Right cardiac atrium (tissue), 5 donors: ENCODE measurements around the gene IDS. TPM values are rescaled to one million over a fixed set of nuclear protein-coding genes. Genes with fewer than 3 reads are reported as not detected.
"Not testable (repeated sequence)": the region's sequence is repeated elsewhere in the genome, so short reads cannot be mapped to it uniquely, and the experiment has no call there.

ENCODE experiments used
- ATAC-seq, 2 donors: fragments of 200-7000 bp; cut with Tn5 transposase; one replicate each; pipeline versions ENCODE4 v1.8.0 to v1.9.1; 2020; ENCODE audit warnings: moderate library complexity in 2 of 2, mild to moderate bottlenecking in 1 of 2
- DNase-seq, 3 donors: peaks; one replicate each; pipeline ENCODE4 v3.0.0-alpha.2; 2020
- H3K27ac ChIP-seq: one replicate; pipeline ENCODE4 v1.5.1; 2013; ENCODE audit warnings: mild to moderate bottlenecking, low read length, control low read depth, moderate library complexity
- H3K27me3 ChIP-seq: one replicate; pipeline ENCODE4 v1.6.1; 2013; ENCODE audit not compliant: control insufficient read depth, insufficient read depth
- H3K4me1 ChIP-seq: one replicate; pipeline ENCODE4 v1.6.1; 2013; ENCODE audit warnings: low read length; ENCODE audit not compliant: control insufficient read depth, insufficient read depth
- H3K4me3 ChIP-seq: one replicate; pipeline ENCODE4 v1.5.1; 2013; ENCODE audit warnings: low read length, control low read depth
- H3K9me3 ChIP-seq: one replicate; pipeline ENCODE4 v1.6.1; 2013; ENCODE audit warnings: low read length; ENCODE audit not compliant: control insufficient read depth
- WGBS: extraction: QIAGEN DNeasy Blood & Tissue Kit; methylation state at CpG from one replicate; pipeline ENCODE4 v1.1.7; 2013; 5-methylcytosine and 5-hydroxymethylcytosine counted together
- intact Hi-C, 4 donors: fragments of 100-400 bp; cut with DNase I; formaldehyde crosslinking; loops; one replicate each; pipeline versions ENCODE4 v1.11.0 to v1.14.0; 2022 to 2023
- polyA plus RNA-seq: library from polyadenylated mRNA; stranded (reverse); fragments of 200-250 nt; gene quantifications from one replicate; pipeline ENCODE4 v1.2.3, GENCODE V29; 2013
- total RNA-seq, 4 donors: library from RNA; stranded (reverse); fragmentation: NEBNext Ultra II Directional; extraction: Animal tissue kit (Norgen Biotek cat#: 25700); gene quantifications; one replicate each; pipeline ENCODE4 v1.2.1, GENCODE V29; 2021
- donor health status: healthy with polysubstance abuse.
- donor health status: DM: no; HTN: yes; CAD: no.
- donor health status: DM: no; HTN: no; CAD: no.
- donor health status: DM: no; HTN: yes; CAD: no; lungs with severe emphysema.
- donor health status: DM: yes; HTN: yes; CAD: no.

IDS gene
- total and polyA plus RNA-seq, 5 donors: 43.8 to 107 (median 102) TPM

GRCh38 chrX:149526318-149527033 is 21.4 kb upstream of the IDS start:
- peak; percentile 51 to 72 for ATAC-seq
- H3K4me1 ChIP-seq, H3K9me3 ChIP-seq, H3K4me3 ChIP-seq, H3K27me3 ChIP-seq, intact Hi-C loops, DNase-seq: not testable (repeated sequence)
- 54% methylated on average over 8 of the region's 13 CpGs for WGBS
- peak overlapping the region; percentile 67 for H3K27ac ChIP-seq

- 41% methylated on average over 5 of the region's 5 CpGs for WGBS
- H3K27me3 ChIP-seq, intact Hi-C loops, H3K9me3 ChIP-seq, H3K4me1 ChIP-seq, H3K4me3 ChIP-seq: not testable (repeated sequence)
- H3K27ac ChIP-seq: peak overlapping the region; percentile 67
- DNase-seq: peak in 1 of 3 donors; percentile 33
- ATAC-seq: peak; percentile 15 to 24
These were observed 20.8 kb upstream of the IDS start for GRCh38 chrX:149525903-149526302.

- H3K9me3 ChIP-seq, H3K27ac ChIP-seq, H3K4me1 ChIP-seq, H3K4me3 ChIP-seq, H3K27me3 ChIP-seq, intact Hi-C loops: not testable (repeated sequence)
- WGBS: 8% methylated on average over 5 of the region's 10 CpGs
- peak in 2 of 3 donors; percentile 60 to 75 for DNase-seq
- peak; percentile 60 to 85 for ATAC-seq
These were observed 20.3 kb upstream of the IDS start for GRCh38 chrX:149525389-149525788.

GRCh38 chrX:149522916-149523315 is 17.8 kb upstream of the IDS start:
- Histone ChIP-seq H3K27ac (no peak overlapping the region), H3K4me1 (peaks cover 4% of the 10 kb centered on the region), H3K9me3 (no peaks in the 10 kb centered on the region), H3K4me3 (no peak overlapping the region), H3K27me3 (no peaks in the 10 kb centered on the region)
- 70% methylated on average over 2 of the region's 2 CpGs for WGBS
- intact Hi-C loops: no loop called here
- ATAC-seq: no peak
- DNase-seq: peak in 1 of 3 donors; percentile 42

GRCh38 chrX:149521438-149521837 is 16.3 kb upstream of the IDS start:
- no peak for ATAC-seq
- H3K9me3 ChIP-seq: no peaks in the 10 kb centered on the region
- no peaks in the 10 kb centered on the region for H3K27me3 ChIP-seq
- intact Hi-C loops: no loop called here
- H3K4me1 ChIP-seq: peaks cover 4% of the 10 kb centered on the region
- H3K4me3 ChIP-seq: no peak overlapping the region
- WGBS: 71% methylated on average over 9 of the region's 9 CpGs
- H3K27ac ChIP-seq: no peak overlapping the region
- no peak for DNase-seq

- H3K27me3 ChIP-seq, H3K9me3 ChIP-seq, DNase-seq, ATAC-seq, H3K4me3 ChIP-seq, H3K27ac ChIP-seq, intact Hi-C loops, H3K4me1 ChIP-seq: not testable (repeated sequence)
- WGBS: 38% methylated on average over 3 of the region's 3 CpGs
These were observed 15.7 kb upstream of the IDS start for GRCh38 chrX:149520636-149521277.

- DNase-seq (no peak), ATAC-seq (no peak)
- Histone ChIP-seq H3K4me3 (no peak overlapping the region), H3K4me1 (no peaks in the 10 kb centered on the region), H3K27me3 (no peaks in the 10 kb centered on the region), H3K27ac (no peak overlapping the region), H3K9me3 (no peaks in the 10 kb centered on the region)
- 56% methylated on average over 7 of the region's 7 CpGs for WGBS
- intact Hi-C loops: no loop called here
These were observed 13.1 kb upstream of the IDS start for GRCh38 chrX:149518236-149518635.

GRCh38 chrX:149517308-149517707 is 12.2 kb upstream of the IDS start:
- no peaks in the 10 kb centered on the region for H3K4me1 ChIP-seq
- intact Hi-C loops: no loop called here
- H3K4me3 ChIP-seq: no peak overlapping the region
- H3K9me3 ChIP-seq: no peaks in the 10 kb centered on the region
- H3K27ac ChIP-seq: no peak overlapping the region
- ATAC-seq: no peak
- WGBS: 94% methylated on average over 1 of the region's 1 CpG
- no peak for DNase-seq
- no peaks in the 10 kb centered on the region for H3K27me3 ChIP-seq

GRCh38 chrX:149516604-149517003 is 11.5 kb upstream of the IDS start:
- WGBS: 19% methylated on average over 2 of the region's 2 CpGs
- no peak for ATAC-seq
- no peak overlapping the region for H3K4me3 ChIP-seq
- H3K4me1 ChIP-seq: no peaks in the 10 kb centered on the region
- intact Hi-C loops: no loop called here
- H3K27ac ChIP-seq: no peak overlapping the region
- no peaks in the 10 kb centered on the region for H3K27me3 ChIP-seq
- no peaks in the 10 kb centered on the region for H3K9me3 ChIP-seq
- no peak for DNase-seq

DNA sequence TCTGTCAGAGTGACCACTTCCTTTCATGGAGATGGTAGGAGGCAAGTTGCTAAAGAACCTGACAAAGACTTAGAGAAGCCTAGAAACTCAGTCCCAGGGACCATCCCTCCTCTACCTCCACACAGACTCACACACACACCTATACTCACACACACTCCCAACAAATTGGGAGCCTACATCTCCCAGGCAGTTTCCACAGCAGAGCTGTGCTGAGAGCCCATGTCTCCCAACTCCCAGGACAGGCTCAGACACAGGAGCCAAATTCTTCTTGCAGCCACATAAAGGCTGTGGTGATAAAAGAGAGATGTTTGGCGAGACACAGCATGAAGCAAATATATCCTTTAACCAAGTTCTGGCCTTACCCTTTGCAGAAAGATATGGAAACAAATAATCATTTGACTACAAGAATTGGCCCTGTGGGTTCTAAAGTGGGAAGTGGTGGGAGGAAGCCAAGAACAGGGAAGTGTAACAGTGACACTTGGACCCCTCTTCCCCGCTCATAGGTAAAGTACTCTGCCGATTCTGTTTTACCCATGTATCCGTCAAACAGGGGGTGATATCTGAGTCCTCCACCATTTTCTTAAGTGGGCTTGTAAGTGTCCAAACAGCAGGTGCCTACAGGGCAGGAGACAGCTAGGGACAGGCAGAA is 11.0 kb upstream of the IDS start:
- H3K9me3 ChIP-seq: no peaks in the 10 kb centered on the region
- H3K4me1 ChIP-seq: no peaks in the 10 kb centered on the region
- no peak overlapping the region for H3K27ac ChIP-seq
- ATAC-seq: peak in 1 of 2 donors; percentile 33
- WGBS: 25% methylated on average over 4 of the region's 4 CpGs
- no peaks in the 10 kb centered on the region for H3K27me3 ChIP-seq
- no peak overlapping the region for H3K4me3 ChIP-seq
- intact Hi-C loops: no loop called here
- DNase-seq: no peak

GRCh38 chrX:149513825-149514428 is 8.8 kb upstream of the IDS start:
- H3K4me1 ChIP-seq: no peaks in the 10 kb centered on the region
- no peak overlapping the region for H3K4me3 ChIP-seq
- no peaks in the 10 kb centered on the region for H3K27me3 ChIP-seq
- intact Hi-C loops: no loop called here
- DNase-seq (no peak), ATAC-seq (no peak)
- 60% methylated on average over 9 of the region's 9 CpGs for WGBS
- H3K9me3 ChIP-seq: no peaks in the 10 kb centered on the region
- no peak overlapping the region for H3K27ac ChIP-seq
